Activated gamma-delta T cell treated with Interleukin-2 at 50 U/mL for 16 hours (primary cell): ENCODE measurements around the gene ELMO1.
A peak's percentile ranks its signal among the peaks of the same experiment; 100 is the strongest.

ENCODE experiments used
- DNase-seq: peaks from one replicate; pipeline ENCODE4 v3.0.0-alpha.2; 2020

ELMO1 gene

DNA sequence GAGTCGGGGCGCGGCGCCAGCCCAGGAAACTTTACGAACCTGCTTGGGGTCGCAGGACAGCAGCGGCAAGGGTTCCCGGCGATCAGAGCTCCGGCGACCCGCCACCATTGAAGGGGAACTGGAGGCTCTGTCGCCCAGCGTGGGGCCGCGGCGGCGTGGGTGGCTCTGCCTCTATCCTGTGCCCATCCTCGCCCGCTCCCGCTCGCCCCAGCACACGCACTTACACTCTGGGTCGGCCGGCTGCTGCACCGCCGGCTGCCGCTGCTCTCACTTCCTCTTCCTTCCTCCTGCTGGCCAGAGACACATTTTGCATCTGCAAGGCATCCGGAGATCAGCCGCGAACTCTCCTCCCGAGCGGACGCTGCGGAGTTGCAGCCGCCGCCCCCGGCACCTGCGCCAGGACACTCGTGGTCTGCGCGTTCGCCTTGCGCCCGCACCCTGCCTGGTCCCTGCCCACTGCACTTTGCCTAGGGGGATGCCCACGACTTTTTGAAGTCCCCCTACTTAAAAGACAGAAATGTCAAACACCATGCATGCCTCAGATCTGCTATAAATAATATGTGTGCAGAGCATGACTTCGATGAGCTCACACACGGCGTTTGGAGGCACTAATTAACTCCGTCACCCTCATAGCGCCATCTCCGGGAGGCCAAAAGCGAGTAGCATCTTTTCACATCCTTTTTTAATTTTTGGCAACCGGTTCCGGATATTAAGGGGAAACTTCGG is at the start of gene ELMO1:
Gene ELMO1 (minus strand): TSS at position 229 of the 726 bp plus-strand sequence. CDS start 106,174 bp downstream, outside the sequence.
- peak; percentile 73 for DNase-seq

- DNase-seq, result no peak
Measured at GRCh38 chr7:37497576-37497975, 48.9 kb upstream of the ELMO1 start.

GRCh38 chr7:37495574-37496184 is 47.0 kb upstream of the ELMO1 start:
- no peak for DNase-seq

- no peak for DNase-seq
Measured at GRCh38 chr7:37494926-37495325, 46.3 kb upstream of the ELMO1 start.

DNA sequence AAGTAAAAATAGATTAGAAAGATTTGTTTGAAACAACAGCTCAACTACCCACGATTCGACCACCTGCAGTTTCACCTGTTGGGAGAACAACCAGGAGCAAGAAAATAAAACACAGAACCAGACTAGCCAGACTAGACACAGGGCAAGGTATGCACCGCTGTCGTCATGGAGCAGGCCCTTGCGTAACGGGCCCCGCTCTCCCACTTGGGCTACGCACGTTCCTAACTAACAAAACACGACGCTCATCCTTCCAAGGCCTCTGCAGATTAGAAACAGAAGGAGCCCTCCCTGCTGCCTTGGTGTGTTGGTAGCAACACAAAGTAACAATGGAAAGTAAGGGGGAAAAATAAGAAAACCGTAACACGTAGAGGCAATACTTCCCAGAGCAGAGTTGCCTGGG is 45.1 kb upstream of the ELMO1 start:
- no peak for DNase-seq

GRCh38 chr7:37493123-37493522 is 44.5 kb upstream of the ELMO1 start:
- DNase-seq, result no peak

GRCh38 chr7:37491919-37492694 is 43.4 kb upstream of the ELMO1 start:
- DNase-seq, result no peak

DNA sequence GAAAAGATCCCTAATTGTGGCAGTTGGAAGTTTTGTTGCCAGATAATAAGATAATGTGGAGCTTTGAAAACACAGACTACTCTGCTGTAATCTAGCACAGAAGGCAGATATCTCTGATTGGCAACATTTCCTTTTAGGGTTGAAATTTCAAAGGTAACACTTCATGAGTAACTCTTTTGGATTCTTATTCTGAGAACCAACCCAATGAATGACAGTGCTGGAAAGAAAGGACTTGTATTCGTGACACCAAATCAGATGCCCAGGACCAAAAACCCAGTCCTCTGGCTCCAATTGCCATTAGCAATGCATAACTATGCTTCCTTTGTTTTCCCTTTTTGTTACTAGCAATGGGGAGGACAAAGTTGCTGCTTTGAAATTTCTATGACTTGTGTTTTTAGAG is 41.0 kb upstream of the ELMO1 start:
- no peak for DNase-seq

DNA sequence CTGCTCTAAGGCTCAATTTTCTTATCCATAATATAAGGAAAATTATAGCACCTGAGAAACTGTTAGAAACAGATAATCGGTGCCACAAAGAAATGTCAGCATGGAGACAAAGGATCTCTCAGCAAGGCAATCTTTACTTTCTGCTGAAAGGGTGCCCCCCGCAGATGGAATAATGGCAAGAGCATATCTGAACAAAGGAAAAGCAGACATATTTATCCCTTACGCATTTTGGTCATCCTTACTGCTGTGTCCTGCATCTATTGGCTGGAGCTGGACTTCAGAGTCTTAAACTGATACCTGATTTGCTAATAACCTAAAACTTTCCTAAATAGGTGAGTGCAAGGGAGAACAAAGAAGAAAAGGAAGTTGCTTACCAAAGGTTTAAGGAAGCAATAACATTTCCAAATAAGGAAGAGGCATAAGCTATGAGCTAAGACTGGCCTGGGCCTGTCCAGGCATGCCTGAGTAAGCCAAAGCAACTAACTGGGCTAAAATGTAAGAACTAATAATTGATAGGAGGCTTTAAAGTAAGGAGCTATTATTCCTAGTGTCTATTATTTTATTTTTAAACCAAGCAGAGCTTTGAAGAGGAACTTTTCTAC is 39.6 kb upstream of the ELMO1 start:
- DNase-seq, result no peak

DNA sequence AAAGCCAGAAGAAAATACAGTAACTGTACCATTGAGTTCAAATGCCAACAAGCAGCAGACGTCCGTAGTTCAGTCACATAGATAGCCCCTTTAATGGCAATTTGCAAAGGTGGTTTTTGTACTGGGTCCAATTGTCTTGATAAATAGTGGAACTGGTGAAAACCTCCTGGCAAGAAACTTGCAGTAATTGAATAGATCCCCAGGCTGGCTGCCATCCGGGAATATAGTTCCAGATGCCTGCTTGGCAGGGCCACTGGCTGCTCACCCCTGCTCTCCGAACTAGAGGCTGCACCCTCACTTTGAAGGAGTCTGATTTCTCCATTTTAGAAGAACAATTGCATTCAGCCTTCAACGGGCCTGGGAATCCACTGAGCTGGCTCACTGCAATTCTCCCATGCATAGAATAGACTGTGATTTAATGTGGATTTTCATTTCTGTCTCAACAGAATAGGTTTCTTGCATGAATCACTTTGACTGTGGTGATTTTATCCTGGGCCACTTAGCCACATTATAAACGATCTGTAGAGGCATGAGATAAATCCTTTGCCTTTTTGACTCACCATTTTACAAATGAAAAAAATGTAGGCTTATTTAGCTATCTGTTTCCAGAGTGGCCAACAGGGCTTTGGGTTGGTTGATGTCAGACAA is 35.9 kb upstream of the ELMO1 start:
- DNase-seq, result no peak

- no peak for DNase-seq
Measured at GRCh38 chr7:37483627-37484026, 35.0 kb upstream of the ELMO1 start.

GRCh38 chr7:37482953-37483352 is 34.3 kb upstream of the ELMO1 start:
- no peak for DNase-seq

GRCh38 chr7:37482505-37482904 is 33.8 kb upstream of the ELMO1 start:
- no peak for DNase-seq

DNA sequence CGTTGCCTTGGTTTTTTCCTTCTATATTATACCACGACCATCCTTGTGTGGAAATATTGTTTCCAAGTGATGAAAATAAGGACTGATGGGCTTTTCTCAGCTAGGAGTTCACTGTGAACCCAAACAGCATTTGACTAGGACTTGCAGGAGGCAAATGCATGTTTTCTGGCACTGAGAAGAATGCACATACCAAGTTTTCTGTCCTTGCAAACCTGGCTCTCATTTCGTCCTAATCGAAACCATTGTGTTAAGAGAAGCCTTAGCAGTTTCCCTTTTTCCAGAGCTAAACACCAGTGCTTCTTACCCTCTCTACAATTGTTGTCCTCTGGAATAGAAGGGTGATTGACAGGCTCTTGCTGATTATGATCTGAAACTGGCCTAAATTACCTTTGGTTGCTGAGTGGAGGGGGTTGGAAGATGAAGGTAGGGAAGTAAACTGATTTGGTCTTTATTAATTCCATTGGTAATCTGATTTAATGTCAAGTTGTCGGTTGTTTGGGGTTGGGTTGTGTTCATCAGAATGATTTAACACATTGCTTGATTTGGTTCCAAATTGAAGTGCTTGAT is 33.1 kb upstream of the ELMO1 start:
- no peak for DNase-seq

- no peak for DNase-seq
Measured at GRCh38 chr7:37481154-37481553, 32.5 kb upstream of the ELMO1 start.

DNA sequence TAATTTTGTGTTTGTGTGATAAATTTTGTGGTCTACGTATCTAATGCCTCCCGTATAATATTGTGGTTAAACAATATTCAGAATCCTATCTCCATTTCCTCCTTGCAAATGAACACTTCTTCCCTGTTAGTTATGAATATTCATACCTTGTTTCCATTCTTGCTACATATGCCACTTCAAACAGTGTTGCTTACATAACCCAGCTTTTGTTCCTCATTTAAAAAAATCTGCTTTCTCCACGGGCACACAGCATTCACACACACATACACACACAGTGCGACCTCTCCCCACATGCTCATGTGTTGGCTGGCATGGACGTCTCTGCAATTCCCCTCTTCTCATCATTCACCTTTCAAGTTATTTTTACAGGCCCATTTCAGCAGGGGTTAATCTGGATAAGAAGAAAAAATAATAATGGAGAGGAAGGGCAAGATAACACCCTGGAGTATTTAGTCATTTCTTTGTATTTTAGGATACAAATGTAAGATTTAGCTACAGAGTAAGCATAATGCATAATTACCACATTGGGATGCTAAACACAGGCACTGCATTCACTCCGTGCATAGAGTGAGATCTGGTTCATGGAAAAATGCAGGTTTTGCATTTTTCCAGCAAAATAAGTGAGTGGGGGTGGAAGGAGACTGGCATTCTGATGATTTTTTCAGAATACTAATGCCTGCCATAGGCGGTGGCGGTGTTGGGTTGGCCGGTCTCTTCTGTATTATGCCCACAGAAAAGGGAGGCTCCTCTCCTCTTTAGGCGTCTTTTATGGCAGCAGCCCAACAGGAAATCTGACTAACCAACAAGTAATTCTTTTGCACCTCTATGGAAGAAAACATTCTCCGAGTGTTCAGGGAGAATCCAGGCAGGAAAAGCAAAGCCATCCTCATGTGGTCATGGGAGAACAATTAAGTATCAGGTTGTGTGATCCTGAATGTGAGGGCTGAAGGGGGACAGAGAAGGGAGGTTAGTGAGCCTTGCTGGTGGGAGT is 31.7 kb upstream of the ELMO1 start:
- no peak for DNase-seq

- DNase-seq, result no peak
Measured at GRCh38 chr7:37476881-37477450, 28.3 kb upstream of the ELMO1 start.

- DNase-seq, result no peak
Measured at GRCh38 chr7:37476428-37476827, 27.8 kb upstream of the ELMO1 start.

- no peak for DNase-seq
Measured at GRCh38 chr7:37475646-37476045, 27.0 kb upstream of the ELMO1 start.

DNA sequence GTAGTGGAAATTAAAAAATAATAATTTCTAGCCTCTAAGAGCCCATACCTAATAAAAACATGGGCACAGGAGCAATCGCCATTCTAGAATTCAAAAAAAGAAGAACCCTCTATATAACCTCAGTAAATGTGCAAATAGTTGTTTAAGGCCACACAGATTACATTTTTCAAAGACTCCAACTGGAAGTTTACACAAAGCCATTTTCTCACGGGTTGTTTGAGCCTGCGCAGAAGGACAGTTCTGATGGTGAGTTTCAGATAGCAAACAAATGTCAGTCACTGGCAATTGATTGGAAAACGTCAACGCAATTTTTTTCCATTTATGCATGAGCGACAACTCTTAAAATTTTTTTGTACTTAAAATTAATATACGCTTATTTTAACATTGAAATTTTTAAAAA is 23.0 kb upstream of the ELMO1 start:
- no peak for DNase-seq

DNA sequence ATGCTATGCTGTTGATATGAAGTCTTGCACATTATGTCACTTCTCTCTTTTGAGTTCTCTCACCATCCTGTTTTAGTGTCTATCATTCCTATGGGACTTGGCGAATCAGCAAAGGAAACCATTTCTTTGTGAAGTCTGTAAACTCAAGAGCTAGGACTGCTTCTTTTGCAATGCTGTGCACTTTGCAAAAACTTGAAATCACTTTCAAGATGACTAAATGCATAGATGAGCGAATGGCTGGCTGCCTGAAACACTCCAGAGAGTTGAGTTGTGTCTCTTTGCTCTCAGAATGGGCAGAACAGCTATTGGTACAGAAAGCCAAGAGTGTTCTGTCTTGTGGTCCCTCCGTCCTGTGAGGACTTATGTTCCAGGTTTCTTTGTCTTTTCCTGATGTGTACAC is 18.3 kb upstream of the ELMO1 start:
- DNase-seq, result no peak
